H1 (cell line): Measurements from ENCODE around the gene ARHGAP12. TPM values are rescaled to one million over a fixed set of nuclear protein-coding genes. Genes with fewer than 3 reads are reported as not detected.

ENCODE experiments used
- CTCF ChIA-PET: fragments of 300-600 bp; sonication (Branson Sonifier 250); formaldehyde crosslinking; loops from one replicate; lab custom pipeline; 2021; ENCODE audit not compliant: partially characterized antibody; lab: Charles Lee
- POLR2A ChIA-PET: fragments of 300-600 bp; sonication (Branson Sonifier 250); formaldehyde crosslinking; loops from one replicate; lab custom pipeline; 2021; ENCODE audit warnings: inconsistent platforms; ENCODE audit not compliant: partially characterized antibody; lab: Charles Lee
- DNase-seq, 2 experiments: peaks; one replicate each; pipeline versions ENCODE4 v3.0.0 to v3.0.0-alpha.2; 2010 to 2022; ENCODE audit warnings: low spot score in 2 of 2, low read depth in 1 of 2, mixed read lengths in 1 of 2
- FAIRE-seq: peaks from 2 replicates; lab custom pipeline; 2011; peaks lifted over from hg19 to GRCh38; lab: Jason Lieb, UNC
- H2AFZ ChIP-seq: 2 replicates; pipeline ENCODE4 v1.8.1; 2012; ENCODE audit warnings: low read length, inconsistent platforms
- H2AK5ac ChIP-seq: 2 replicates; pipeline ENCODE4 v1.6.1; 2013; ENCODE audit warnings: low read depth, low read length
- H2BK120ac ChIP-seq: replicated peaks from 2 replicates; pipeline ENCODE3; 2013; ENCODE audit warnings: low read depth, low read length, inconsistent platforms
- H2BK12ac ChIP-seq: 2 replicates; pipeline ENCODE4 v1.6.1; 2013; ENCODE audit warnings: low read depth, low read length
- H2BK15ac ChIP-seq: 2 replicates; pipeline ENCODE4 v1.6.1; 2013; ENCODE audit warnings: low read length
- H2BK20ac ChIP-seq: 2 replicates; pipeline ENCODE4 v1.6.1; 2013; ENCODE audit warnings: low read length
- H2BK5ac ChIP-seq: 2 replicates; pipeline ENCODE4 v1.6.1; 2013; ENCODE audit warnings: low read depth, low read length
- H3K14ac ChIP-seq: 2 replicates; pipeline ENCODE4 v1.6.1; 2013; ENCODE audit warnings: inconsistent platforms; ENCODE audit not compliant: insufficient read length
- H3K18ac ChIP-seq: 2 replicates; pipeline ENCODE4 v1.6.1; 2013; ENCODE audit warnings: low read length; ENCODE audit errors: extremely low read depth
- H3K23ac ChIP-seq: 2 replicates; pipeline ENCODE4 v1.6.1; 2013; ENCODE audit warnings: inconsistent platforms; ENCODE audit not compliant: insufficient read length
- H3K23me2 ChIP-seq: 2 replicates; pipeline ENCODE4 v1.6.1; 2013; ENCODE audit warnings: low read depth, low read length
- H3K27ac ChIP-seq: 2 replicates; pipeline ENCODE4 v1.6.1; 2011; ENCODE audit warnings: low read depth, low read length, inconsistent platforms
- H3K27me3 ChIP-seq, 4 experiments: replicated peaks in 1 of 4; 1 replicate in 1 of 4; 2 replicates in 3 of 4; pipeline versions ENCODE4 v1.6.1 to v1.8.1; 2011 to 2013; ENCODE audit warnings: low read length in 3 of 4, mild to moderate bottlenecking in 3 of 4, inconsistent platforms in 2 of 4, mixed read lengths in 2 of 4, moderate library complexity in 1 of 4; ENCODE audit not compliant: control insufficient read depth in 3 of 4, insufficient read depth in 3 of 4; ENCODE audit errors: extremely low read depth in 1 of 4
- H3K36me3 ChIP-seq, 4 experiments: 2 replicates each; pipeline versions ENCODE4 v1.6.1 to v1.8.1; 2011 to 2013; ENCODE audit warnings: mild to moderate bottlenecking in 4 of 4, low read length in 3 of 4, moderate library complexity in 2 of 4, control low read depth in 1 of 4, inconsistent platforms in 1 of 4; ENCODE audit not compliant: insufficient read depth in 4 of 4, control insufficient read depth in 2 of 4
- H3K4ac ChIP-seq: replicated peaks from 2 replicates; pipeline ENCODE3; 2013; ENCODE audit warnings: low read length, low read depth, mixed read lengths, inconsistent platforms; ENCODE audit not compliant: insufficient read length
- H3K4me1 ChIP-seq, 4 experiments: replicated peaks in 1 of 4; 1 replicate in 1 of 4; 2 replicates in 3 of 4; pipeline versions ENCODE4 v1.6.1 to v1.8.1; 2011 to 2013; ENCODE audit warnings: low read length in 3 of 4, inconsistent platforms in 2 of 4, mixed read lengths in 1 of 4; ENCODE audit not compliant: insufficient read depth in 4 of 4, control insufficient read depth in 3 of 4
- H3K4me2 ChIP-seq, 2 experiments: 2 replicates each; pipeline versions ENCODE4 v1.6.1 to v1.8.1; 2011 to 2013; ENCODE audit warnings: low read depth in 2 of 2, low read length in 2 of 2, control low read depth in 1 of 2, inconsistent platforms in 1 of 2, mild to moderate bottlenecking in 1 of 2; ENCODE audit not compliant: insufficient read depth in 1 of 2
- H3K4me3 ChIP-seq, 4 experiments: fragments of 200-600, 300-600 bp in 1 of 4; sonication (generic), shearing (Covaris generic), sonication (Bioruptor Twin) in 1 of 4; 2 replicates each; pipeline versions ENCODE4 v1.5.1 to v1.8.1; 2011 to 2016; ENCODE audit warnings: low read length in 4 of 4, low read depth in 3 of 4, control low read depth in 2 of 4, inconsistent platforms in 2 of 4, mild to moderate bottlenecking in 2 of 4, mixed read lengths in 1 of 4, moderate library complexity in 1 of 4; ENCODE audit not compliant: insufficient read depth in 2 of 4; ENCODE audit errors: extremely low read depth in 1 of 4
- H3K56ac ChIP-seq: replicated peaks from 2 replicates; pipeline ENCODE3; 2013; ENCODE audit warnings: low read depth, mild to moderate bottlenecking, mixed read lengths, low read length, inconsistent platforms; ENCODE audit not compliant: insufficient read length
- H3K79me1 ChIP-seq: 2 replicates; pipeline ENCODE4 v1.6.1; 2013; ENCODE audit warnings: low read depth, low read length, control low read depth
- H3K79me2 ChIP-seq, 2 experiments: 2 replicates each; pipeline versions ENCODE4 v1.6.1 to v1.8.1; 2012 to 2013; ENCODE audit warnings: low read length in 2 of 2, mild to moderate bottlenecking in 2 of 2, inconsistent platforms in 1 of 2; ENCODE audit not compliant: insufficient read depth in 2 of 2, control insufficient read depth in 1 of 2
- H3K9ac ChIP-seq, 4 experiments: replicated peaks in 1 of 4; 1 replicate in 1 of 4; 2 replicates in 3 of 4; pipeline versions ENCODE4 v1.6.1 to v1.8.1; 2011 to 2013; ENCODE audit warnings: low read depth in 3 of 4, low read length in 3 of 4, control low read depth in 2 of 4, mild to moderate bottlenecking in 2 of 4, moderate library complexity in 2 of 4, inconsistent platforms in 1 of 4; ENCODE audit errors: extremely low read depth in 1 of 4
- H3K9me3 ChIP-seq, 2 experiments: 2 replicates each; pipeline versions ENCODE4 v1.6.1 to v1.8.1; 2012 to 2013; ENCODE audit warnings: mild to moderate bottlenecking in 2 of 2, moderate library complexity in 2 of 2, control low read depth in 1 of 2, inconsistent platforms in 1 of 2, low read depth in 1 of 2, low read length in 1 of 2, mixed read lengths in 1 of 2; ENCODE audit not compliant: insufficient read depth in 2 of 2
- H4K20me1 ChIP-seq, 2 experiments: replicated peaks in 1 of 2; 2 replicates each; pipeline versions ENCODE3 to v1.8.1; 2011 to 2013; ENCODE audit warnings: inconsistent platforms in 2 of 2, low read length in 2 of 2, mild to moderate bottlenecking in 1 of 2; ENCODE audit not compliant: insufficient read depth in 2 of 2, control insufficient read depth in 1 of 2
- H4K5ac ChIP-seq: 2 replicates; pipeline ENCODE4 v1.6.1; 2013; ENCODE audit warnings: low read length, low read depth, mixed read lengths, inconsistent platforms; ENCODE audit not compliant: insufficient read length
- H4K8ac ChIP-seq: 2 replicates; pipeline ENCODE4 v1.8.0; 2013; ENCODE audit warnings: mild to moderate bottlenecking, moderate library complexity, low read length, inconsistent platforms; ENCODE audit not compliant: insufficient read depth; ENCODE audit errors: extremely low read depth
- H4K91ac ChIP-seq: replicated peaks from 2 replicates; pipeline ENCODE3; 2013; ENCODE audit warnings: low read length, mixed read lengths, inconsistent platforms; ENCODE audit not compliant: insufficient read length
- ASH2L ChIP-seq: fragments of 200-600, 300-600 bp; sonication (generic); IDR thresholded peaks from one replicate; pipeline ENCODE4 v1.7.1; 2017; ENCODE audit warnings: low read length
- BRCA1 ChIP-seq: IDR thresholded peaks from 2 replicates; pipeline ENCODE4 v1.6.1; 2012; ENCODE audit warnings: low read depth, low read length, improper control_type of control experiment
- CBX5 ChIP-seq: fragments of 300-800, 300-1000 bp; sonication (generic); IDR thresholded peaks from 2 replicates; pipeline ENCODE4 v1.7.1; 2016; ENCODE audit warnings: antibody characterized with exemption, low read length, low read depth
- CEBPB ChIP-seq: IDR thresholded peaks from 2 replicates; pipeline ENCODE4 v1.6.1; 2012; ENCODE audit warnings: low read depth, low read length
- EZH2 ChIP-seq: fragments of 200-600 bp; sonication (generic); IDR thresholded peaks from 2 replicates; pipeline ENCODE4 v1.7.1; 2012; ENCODE audit warnings: low read depth, mild to moderate bottlenecking, moderate library complexity, low read length, inconsistent platforms; ENCODE audit not compliant: severe bottlenecking
- JUND ChIP-seq: IDR thresholded peaks from 2 replicates; pipeline ENCODE4 v1.6.1; 2011; ENCODE audit warnings: mild to moderate bottlenecking, improper control_type of control experiment, low read length
- KDM4A ChIP-seq: IDR thresholded peaks from one replicate; pipeline ENCODE4 v1.7.1; 2012; ENCODE audit warnings: low read depth, mild to moderate bottlenecking, moderate library complexity, low read length, inconsistent platforms; ENCODE audit not compliant: severe bottlenecking
- POLR2A ChIP-seq, 2 experiments: IDR thresholded peaks; 1 replicate in 1 of 2; 2 replicates in 1 of 2; pipeline ENCODE4 v1.6.1; 2011; ENCODE audit warnings: low read depth in 2 of 2, low read length in 2 of 2, mild to moderate bottlenecking in 2 of 2; ENCODE audit errors: control extremely low read depth in 1 of 2
- SAP30 ChIP-seq: fragments of 300-600 bp; sonication (generic); IDR thresholded peaks from 2 replicates; pipeline ENCODE4 v1.7.1; 2012; ENCODE audit warnings: low read length, moderate library complexity, mild to moderate bottlenecking, inconsistent platforms; ENCODE audit not compliant: insufficient read depth, insufficient replicate concordance
- TAF7 ChIP-seq: optimal IDR thresholded peaks from 2 replicates; pipeline ENCODE3; 2011; ENCODE audit warnings: low read depth, mild to moderate bottlenecking, inconsistent platforms, low read length, moderate library complexity, borderline replicate concordance
- TCF12 ChIP-seq: IDR thresholded peaks from 2 replicates; pipeline ENCODE4 v1.6.1; 2011; ENCODE audit warnings: low read depth, mild to moderate bottlenecking, low read length
- YY1 ChIP-seq: IDR thresholded peaks from 2 replicates; pipeline ENCODE4 v1.6.1; 2011; ENCODE audit warnings: low read depth, mild to moderate bottlenecking, low read length
- WGBS, 2 experiments: shearing (Covaris generic) in 1 of 2; methylation state at CpG; one replicate each; pipeline versions ENCODE4 v1.1.6 to v1.1.7; 2013 to 2015; ENCODE audit warnings: low lambda C conversion rate in 2 of 2, mixed read lengths in 2 of 2, inconsistent platforms in 1 of 2, low coverage in 1 of 2, missing lambda C conversion rate in 1 of 2; ENCODE audit not compliant: insufficient replicate concordance in 2 of 2, insufficient coverage in 1 of 2, insufficient read length in 1 of 2; ENCODE audit errors: extremely low coverage in 1 of 2, missing lambda C conversion rate in 1 of 2; 5-methylcytosine and 5-hydroxymethylcytosine counted together
- polyA plus RNA-seq, 7 experiments: library from polyadenylated mRNA; depleted of rRNA in 3 of 7; stranded (reverse) in 5 of 7; unstranded in 2 of 7; fragments of >200 nt in 5 of 7; fragments of 200-250 nt in 2 of 7; gene quantifications; 1 replicate in 5 of 7; 2 replicates in 1 of 7; 4 replicates in 1 of 7; pipeline versions ENCODE4 v1.2.1 to v1.2.3, GENCODE V29; 2011 to 2013; ENCODE audit warnings: missing spikeins in 2 of 7, mixed read lengths in 2 of 7
- total RNA-seq: library from RNA; stranded (reverse); fragmentation: NEBNext Ultra II Directional; extraction: Animal tissue kit (Norgen Biotek cat#: 25700); gene quantifications from 2 replicates; pipeline ENCODE4 v1.2.1, GENCODE V29; 2021

The ARHGAP12 gene
- total and polyA plus RNA-seq, 2 of the 8 experiments (the other 6 are each of a cell fraction or from before 2014, with no cell fraction given): 10.1 to 39.0 TPM

DNA sequence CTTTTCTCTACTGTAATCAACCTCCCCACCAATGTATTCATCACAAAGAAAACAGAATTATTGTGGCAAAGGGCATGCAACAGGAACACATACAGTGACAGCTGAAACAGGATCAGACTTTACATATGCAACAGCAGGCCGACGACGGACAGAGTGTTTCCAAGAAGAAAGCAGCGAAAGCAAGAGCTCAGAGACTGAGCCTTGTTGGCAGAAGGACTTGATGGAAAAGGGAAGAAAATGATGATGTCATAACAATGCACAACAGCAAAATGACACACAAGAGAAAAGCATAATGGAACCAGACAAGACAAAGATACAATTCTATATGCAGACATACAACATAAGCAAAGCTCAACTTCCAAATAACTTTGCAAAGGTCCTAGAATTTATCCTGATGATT lies 106.5 kb downstream of the ARHGAP12 start:
- CTCF ChIA-PET: interaction anchor here (0.7 kb wide), 1 partner anchor 1088 kb away, joined by 3 read pairs; no protein-coding TSS in a partner anchor
- no peaks in the 10 kb centered on the region for H3K9me3 ChIP-seq
- no peak overlapping the region for H3K18ac ChIP-seq
- H2BK5ac ChIP-seq: no peak overlapping the region
- H4K5ac ChIP-seq: no peak overlapping the region
- no peaks in the 10 kb centered on the region for H3K36me3 ChIP-seq
- H2BK15ac ChIP-seq: no peak overlapping the region
- no peak overlapping the region for H3K4me3 ChIP-seq
- H4K20me1 ChIP-seq: no peaks in the 10 kb centered on the region
- no peak for DNase-seq
- H3K79me1 ChIP-seq: no peaks in the 10 kb centered on the region; the same call in 1 of the 2 replicates
- H2BK120ac ChIP-seq: no peak overlapping the region
- H3K79me2 ChIP-seq: no peaks in the 10 kb centered on the region
- no peak overlapping the region for H2BK12ac ChIP-seq
- no peak overlapping the region for H3K4ac ChIP-seq
- H3K27me3 ChIP-seq: no peaks in the 10 kb centered on the region
- no peak overlapping the region for H4K8ac ChIP-seq
- no peaks in the 10 kb centered on the region for H3K4me1 ChIP-seq
- POLR2A ChIA-PET: interaction anchor here (0.6 to 0.7 kb wide), 2 partner anchors 16 to 931 kb away, joined by 3 read pairs; no protein-coding TSS in a partner anchor
- no peak overlapping the region for H3K27ac ChIP-seq
- no peak overlapping the region for H3K23ac ChIP-seq
- no peak overlapping the region for H3K4me2 ChIP-seq
- no peak overlapping the region for H3K9ac ChIP-seq
- H3K23me2 ChIP-seq: no peaks in the 10 kb centered on the region
- 90% methylated on average over 4 of the region's 4 CpGs; no CpG with 5 or more reads in 1 of the 2 experiments for WGBS, 2 experiments
- no peak overlapping the region for H3K56ac ChIP-seq
- no peak overlapping the region for H2BK20ac ChIP-seq
- no peak overlapping the region for H2AFZ ChIP-seq
- H3K14ac ChIP-seq: no peak overlapping the region
- H4K91ac ChIP-seq: no peak overlapping the region
- no peak for FAIRE-seq
- no peak for TF ChIP-seq EZH2
- no peak for TF ChIP-seq CEBPB
- TF ChIP-seq JUND: no peak
- TF ChIP-seq YY1: no peak
- TF ChIP-seq BRCA1: no peak
- TF ChIP-seq KDM4A: no peak
- no peak for TF ChIP-seq ASH2L
- no peak for TF ChIP-seq SAP30
- no peak for TF ChIP-seq TAF7
- no peak for TF ChIP-seq POLR2A (IDR thresholded peaks at IDR 0.05; ENCODE audit: control extremely low read depth in 1 of 2, low read depth in 2 of 2, low read length in 2 of 2)
- TF ChIP-seq CBX5: no peak
- TF ChIP-seq TCF12: no peak
- H2AK5ac ChIP-seq: no peak overlapping the region
